Umbilical cord (tissue), 2 donors: ENCODE results near the gene PPP3R2. TPM values are rescaled to one million over a fixed set of nuclear protein-coding genes. Genes with fewer than 3 reads are reported as not detected.
"Not testable (repeated sequence)": the region's sequence is repeated elsewhere in the genome, so short reads cannot be mapped to it uniquely, and the experiment has no call there.

Experiments used
- DNase-seq: peaks from one replicate; pipeline ENCODE4 v3.0.0-alpha.2; 2015; ENCODE audit warnings: low spot score
- total RNA-seq: library from RNA; depleted of rRNA; stranded (reverse); fragments of >200 nt; gene quantifications from one replicate; pipeline ENCODE4 v1.2.3, GENCODE V29; 2014; ENCODE audit warnings: low replicate concordance; ENCODE audit not compliant: insufficient read depth

PPP3R2 gene
- total RNA-seq, 1 donor from 2014 or later = 3.6 TPM

GRCh38 chr9:101590074-101590473, 4.7 kb downstream of the PPP3R2 start:
- not testable (repeated sequence) for DNase-seq

GRCh38 chr9:101587332-101588043, 7.3 kb downstream of the PPP3R2 start:
- DNase-seq = no peak

- DNase-seq = no peak
Observed at GRCh38 chr9:101586651-101587050, 8.1 kb downstream of the PPP3R2 start.

- DNase-seq = peak; percentile 17
Observed at GRCh38 chr9:101585740-101586139, 9.0 kb downstream of the PPP3R2 start.

- peak; percentile 94 for DNase-seq
Observed at GRCh38 chr9:101582553-101582952, 12.2 kb downstream of the PPP3R2 start.

- DNase-seq = no peak
Observed at GRCh38 chr9:101579711-101580545, 14.8 kb downstream of the PPP3R2 start.

- no peak for DNase-seq
Observed at GRCh38 chr9:101578378-101578777, 16.4 kb downstream of the PPP3R2 start.

- DNase-seq = no peak
Observed at GRCh38 chr9:101574731-101575333, 19.9 kb downstream of the PPP3R2 start.

DNA sequence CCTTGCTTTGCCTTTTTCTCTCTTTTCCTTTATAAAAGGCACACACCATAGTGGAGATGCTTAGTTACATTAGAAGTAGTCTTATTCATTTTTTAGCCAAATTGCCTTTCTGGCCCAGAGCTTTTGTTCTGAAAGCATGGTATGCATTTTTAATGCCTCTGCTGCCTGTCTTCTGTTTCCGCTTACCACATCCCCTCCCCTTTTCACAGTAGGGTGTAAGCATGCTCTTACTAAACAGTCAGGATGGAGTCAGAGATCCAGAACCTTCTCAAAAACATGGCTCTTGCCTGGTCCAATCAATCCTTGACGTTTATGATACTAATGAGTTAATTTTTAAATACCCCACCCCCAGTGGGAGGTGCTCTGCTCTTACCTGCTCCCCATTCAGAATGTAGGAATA, 22.5 kb downstream of the PPP3R2 start:
- DNase-seq = no peak

DNA sequence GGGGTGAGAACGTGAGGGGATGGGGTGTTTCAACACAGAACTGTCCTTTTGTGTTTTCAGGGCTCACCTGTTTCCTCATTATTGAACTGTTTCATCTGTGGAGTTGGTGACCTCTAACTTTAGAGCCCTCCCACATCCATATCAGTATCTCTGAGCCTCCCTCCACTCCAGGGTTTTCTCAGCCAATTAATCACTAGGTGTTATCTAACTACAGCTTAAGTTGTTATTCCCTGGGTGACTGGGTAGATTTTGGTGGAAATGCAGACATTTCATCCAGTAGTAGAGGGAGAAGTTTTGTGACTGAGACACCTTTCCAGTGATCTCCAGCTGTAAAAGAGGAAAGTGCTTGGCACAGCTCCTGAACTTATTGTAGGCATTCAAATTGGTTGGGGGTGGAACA, 23.7 kb downstream of the PPP3R2 start:
- no peak for DNase-seq

GRCh38 chr9:101569741-101570501, 24.8 kb downstream of the PPP3R2 start:
- DNase-seq = no peak

GRCh38 chr9:101567725-101568350, 26.9 kb downstream of the PPP3R2 start:
- no peak for DNase-seq

DNA sequence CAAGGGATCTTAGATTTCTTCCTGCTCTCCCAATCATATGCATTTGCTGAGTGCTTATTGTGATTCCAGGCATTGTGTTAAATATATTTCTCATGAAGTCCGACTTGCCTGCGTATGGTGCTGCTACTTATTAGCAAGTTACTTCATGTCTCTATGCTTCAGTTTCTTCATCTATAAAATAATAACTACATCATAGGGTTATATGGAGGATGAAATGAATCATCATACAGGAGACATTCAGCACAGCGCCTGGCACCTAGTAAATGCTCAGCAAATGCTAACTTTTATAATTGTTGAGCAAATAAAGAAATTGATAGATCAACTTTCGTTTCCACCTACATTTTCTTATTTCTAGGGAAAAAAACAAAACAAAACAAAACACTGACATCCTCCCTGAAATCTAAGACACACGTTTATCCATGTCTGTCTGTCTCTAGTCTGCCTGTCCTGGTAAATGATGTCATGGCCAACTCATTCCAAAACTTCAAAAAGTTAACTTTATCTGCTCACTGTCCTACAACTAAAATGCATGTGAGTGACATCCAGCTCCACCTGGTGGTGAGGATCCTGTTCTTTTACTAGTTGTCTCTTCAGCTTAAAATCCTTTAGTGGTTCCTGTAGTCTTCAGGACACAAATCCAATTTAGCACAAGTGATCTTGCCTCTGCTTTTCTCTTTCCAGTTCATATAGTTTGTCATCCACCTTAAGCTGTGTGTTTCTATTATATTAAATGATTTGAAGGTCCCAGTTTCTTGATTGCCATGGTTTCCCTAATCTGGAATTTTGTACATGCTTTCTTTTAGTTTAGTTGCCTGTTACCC, 27.7 kb downstream of the PPP3R2 start:
- no peak for DNase-seq

DNA sequence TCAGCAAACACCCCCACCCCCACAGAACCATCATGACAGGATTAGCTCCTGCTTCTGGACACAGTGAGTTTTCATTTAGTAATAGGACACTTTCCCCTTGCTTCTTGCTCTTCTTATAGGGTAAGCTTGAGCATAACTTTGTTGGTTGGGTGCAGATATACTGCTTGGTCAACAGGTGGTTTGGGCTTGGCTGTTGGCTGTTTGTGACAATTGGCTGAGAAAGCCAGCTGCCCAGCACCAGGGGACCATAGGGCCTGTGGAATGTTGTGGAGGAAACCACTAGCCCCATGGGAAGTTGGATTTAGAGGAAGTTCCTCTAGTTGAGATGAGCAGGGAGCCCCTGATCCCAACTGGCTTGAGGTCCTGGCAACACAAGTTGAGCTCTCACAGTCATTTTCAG, 30.5 kb downstream of the PPP3R2 start:
- DNase-seq = no peak

GRCh38 chr9:101562966-101563365, 31.8 kb downstream of the PPP3R2 start:
- DNase-seq = no peak

- DNase-seq = no peak
Observed at GRCh38 chr9:101561740-101562139, 33.0 kb downstream of the PPP3R2 start.

- not testable (repeated sequence) for DNase-seq
Observed at GRCh38 chr9:101549472-101550098, 45.2 kb downstream of the PPP3R2 start.

GRCh38 chr9:101543098-101543735, 51.6 kb downstream of the PPP3R2 start:
- no peak for DNase-seq
